Skin epidermis (tissue), 12 donors: ENCODE measurements around the gene KANSL1L.
"Not testable (repeated sequence)": the region's sequence is repeated elsewhere in the genome, so short reads cannot be mapped to it uniquely, and the experiment has no call there.

Experiments
- H3K27ac ChIP-seq, 21 experiments: fragments of 200-600 bp; sonication (generic) in 11 of 21; one replicate each; pipeline ENCODE4 v1.5.0; 2020; ENCODE audit warnings: mild to moderate bottlenecking in 3 of 21, inconsistent platforms in 2 of 21, moderate library complexity in 2 of 21
- H3K4me3 ChIP-seq, 7 experiments: fragments of 200-600 bp; sonication (generic) in 2 of 7; one replicate each; pipeline ENCODE4 v1.5.0; 2020; ENCODE audit warnings: inconsistent platforms in 2 of 7, mild to moderate bottlenecking in 2 of 7, moderate library complexity in 1 of 7

KANSL1L gene

GRCh38 chr2:210181033-210181605 lies 9.9 kb upstream of the KANSL1L start:
- not testable (repeated sequence) for H3K27ac ChIP-seq

DNA sequence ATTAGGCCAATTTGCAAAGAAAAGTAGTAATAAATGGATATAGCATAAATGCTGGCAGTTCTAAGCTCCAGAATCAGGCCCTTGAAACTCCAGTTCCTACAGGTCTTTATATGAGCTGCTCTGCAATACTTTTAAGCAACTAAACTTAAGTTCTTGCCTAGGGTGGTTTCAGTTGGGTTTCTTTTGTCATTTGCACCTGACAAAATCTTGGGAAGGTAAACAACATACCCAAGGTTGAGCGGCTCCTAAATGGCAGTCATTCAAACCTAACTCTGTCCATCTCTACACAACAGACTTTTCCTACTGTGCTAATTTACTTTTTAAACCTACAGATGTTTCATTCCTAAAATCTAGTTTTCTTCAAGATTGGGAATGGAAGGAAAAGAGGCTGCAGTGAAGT lies 9.3 kb upstream of the KANSL1L start:
- no peak overlapping the region for H3K4me3 ChIP-seq
- no peak overlapping the region for H3K27ac ChIP-seq

More at GRCh38 chr2:210181033-210181605, 9.9 kb upstream of the KANSL1L start:
- H3K4me3 ChIP-seq: not testable (repeated sequence)

GRCh38 chr2:210179351-210179990 lies 8.3 kb upstream of the KANSL1L start:
- Histone ChIP-seq H3K4me3 (no peak overlapping the region), H3K27ac (no peak overlapping the region)

GRCh38 chr2:210177769-210178168 lies 6.6 kb upstream of the KANSL1L start:
- Histone ChIP-seq H3K4me3 (no peak overlapping the region), H3K27ac (no peak overlapping the region)

DNA sequence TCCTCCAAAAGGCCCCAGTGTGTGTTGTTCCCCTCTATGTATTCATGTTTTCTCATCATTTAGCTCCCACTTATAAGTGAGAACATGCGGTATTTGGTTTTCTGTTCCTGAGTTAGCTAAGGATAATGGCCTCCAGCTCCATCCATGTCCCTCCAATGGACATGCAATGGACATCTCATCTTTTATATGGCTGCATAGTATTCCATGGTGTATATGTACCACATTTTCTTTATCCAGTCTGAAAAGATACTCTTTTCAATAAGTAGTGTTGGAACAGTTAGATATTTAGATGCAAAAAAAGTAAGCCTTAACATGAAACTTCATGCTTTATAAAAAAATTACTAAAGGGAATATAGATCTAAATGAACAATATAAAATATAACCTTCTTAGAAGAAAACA lies 5.9 kb upstream of the KANSL1L start:
- not testable (repeated sequence) for H3K4me3 ChIP-seq, H3K27ac ChIP-seq

DNA sequence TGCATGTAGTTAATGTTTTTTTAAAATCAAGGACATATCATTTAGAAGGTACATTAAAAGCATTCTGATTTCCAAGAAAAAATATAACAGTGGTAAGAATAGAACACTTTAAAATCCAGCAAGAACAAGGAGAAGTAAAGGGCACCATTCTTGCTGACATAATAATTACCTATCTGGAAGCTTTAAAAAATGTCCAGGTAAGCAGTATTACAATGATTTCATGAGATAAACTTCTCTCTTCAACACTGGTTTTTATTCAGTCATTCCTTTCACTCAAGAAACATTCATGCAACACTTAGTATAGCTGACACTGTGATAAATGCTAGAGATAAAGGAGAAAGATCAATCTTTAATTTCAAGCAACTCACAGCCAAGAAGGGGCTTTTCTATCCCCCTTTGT lies 2.9 kb upstream of the KANSL1L start:
- Histone ChIP-seq H3K27ac (no peak overlapping the region), H3K4me3 (no peak overlapping the region)

DNA sequence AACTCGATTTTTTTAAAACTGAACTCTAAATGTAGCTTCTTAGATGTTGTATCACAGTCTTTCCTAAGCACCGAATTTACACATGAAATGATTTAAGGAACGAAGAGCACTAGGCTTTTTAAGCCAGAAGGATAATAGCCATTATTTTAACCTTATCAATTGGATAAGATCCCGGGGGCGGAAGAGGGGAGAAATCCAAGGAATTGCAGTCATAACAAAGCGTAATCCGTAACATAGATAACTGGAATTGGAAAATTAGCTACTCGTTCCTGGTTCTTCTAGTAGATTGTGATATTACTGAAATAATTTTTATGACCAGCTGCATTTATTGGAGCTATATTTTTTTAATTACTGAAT lies 988 bp upstream of the KANSL1L start:
- peak overlapping the region in 14 of 21 experiments; percentile 47 to 100 (median 98) for H3K27ac ChIP-seq
- peak overlapping the region; percentile 73 to 99 (median 93) for H3K4me3 ChIP-seq

DNA sequence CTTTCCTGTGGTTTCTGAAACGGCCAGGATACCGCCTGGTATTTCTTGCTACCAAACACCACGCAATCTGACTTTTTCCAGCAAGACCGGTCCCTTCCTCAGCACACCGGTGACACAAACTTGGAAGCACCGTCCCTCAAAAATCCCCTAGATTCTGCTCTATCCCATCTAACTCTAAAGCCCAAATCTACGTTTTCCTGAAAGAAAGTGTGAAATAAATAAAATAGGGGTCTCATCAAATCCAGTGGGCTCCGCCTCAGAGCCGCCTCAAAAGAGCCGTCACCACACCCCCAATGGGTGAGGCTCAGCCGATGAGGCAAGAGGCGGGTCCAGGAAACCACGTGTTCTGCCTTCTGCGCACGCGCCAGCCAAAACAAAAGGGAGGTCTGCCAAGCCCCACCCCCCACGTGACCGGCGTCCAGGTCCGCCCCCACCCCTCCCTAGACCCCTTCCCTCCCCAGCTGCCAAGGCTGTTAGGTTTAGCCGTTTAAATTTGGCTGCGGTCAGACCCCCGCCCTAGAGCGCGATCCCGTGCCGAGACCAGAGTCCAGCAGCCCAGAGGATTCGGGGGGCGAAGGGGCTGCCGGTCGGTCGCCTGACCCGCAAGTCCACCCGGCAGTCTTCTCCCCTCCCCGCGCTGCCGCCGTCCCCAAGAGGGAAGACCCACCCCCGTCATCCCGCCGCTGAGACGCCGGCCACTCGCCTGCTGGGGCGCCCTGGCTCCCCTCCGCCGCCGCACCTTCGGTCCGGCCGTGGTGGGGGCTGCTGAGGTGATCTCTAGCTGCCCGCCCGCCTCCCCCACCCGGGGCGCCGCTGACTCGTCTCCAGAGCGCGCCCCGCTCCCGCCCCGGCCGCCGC lies 534 bp downstream of the KANSL1L start:
- Histone ChIP-seq H3K27ac (peak overlapping the region; percentile 89 to 100 (median 98)), H3K4me3 (peak overlapping the region; percentile 73 to 99 (median 93))

DNA sequence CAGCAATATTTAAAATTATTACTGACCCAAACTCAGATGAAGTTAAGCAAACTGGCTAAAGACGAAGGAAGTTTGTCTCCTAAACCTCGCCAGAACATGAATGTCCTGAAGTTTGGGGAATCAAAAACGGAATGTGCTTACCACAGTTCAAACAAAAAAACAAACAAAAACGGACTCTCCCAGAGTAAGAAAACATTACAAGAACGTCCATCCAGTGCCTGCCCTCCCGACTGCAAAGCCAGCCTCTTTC lies 1.1 kb downstream of the KANSL1L start:
- peak overlapping the region; percentile 9 to 100 (median 98) for H3K27ac ChIP-seq
- H3K4me3 ChIP-seq: peak overlapping the region; percentile 73 to 99 (median 93)

DNA sequence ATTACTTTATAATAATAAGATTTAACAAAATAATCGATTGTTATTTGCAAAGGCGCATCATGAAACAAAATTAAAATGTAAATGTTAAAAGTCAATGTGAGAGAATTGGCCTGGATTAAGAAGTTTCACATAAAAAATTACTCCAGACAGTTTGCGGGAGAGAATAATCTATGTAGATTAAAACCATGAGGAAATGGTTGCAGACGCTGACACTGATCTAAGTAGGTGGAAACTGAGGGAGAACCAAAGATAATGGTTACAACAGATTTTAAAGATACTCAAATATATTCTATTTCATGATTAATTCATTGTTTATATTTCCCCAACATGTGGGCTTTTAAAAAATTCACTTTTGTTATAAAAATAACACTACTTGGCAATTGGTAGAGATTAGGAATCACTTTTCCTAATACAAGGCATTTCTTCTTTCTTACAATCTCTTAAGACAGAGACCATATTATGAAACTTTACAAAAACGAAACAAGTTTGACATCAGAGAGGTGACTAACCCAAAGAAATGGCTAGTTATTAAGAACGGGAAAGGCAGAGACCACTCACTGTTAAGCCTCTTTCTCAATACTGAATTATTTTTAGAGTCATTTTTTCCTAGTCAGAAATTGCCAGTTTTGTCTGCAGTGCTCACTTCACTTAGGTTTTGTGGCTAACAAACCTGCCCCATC lies 1.6 kb downstream of the KANSL1L start:
- Histone ChIP-seq H3K4me3 (peak overlapping the region; percentile 73 to 99 (median 93)), H3K27ac (peak overlapping the region; percentile 9 to 100 (median 98))

DNA sequence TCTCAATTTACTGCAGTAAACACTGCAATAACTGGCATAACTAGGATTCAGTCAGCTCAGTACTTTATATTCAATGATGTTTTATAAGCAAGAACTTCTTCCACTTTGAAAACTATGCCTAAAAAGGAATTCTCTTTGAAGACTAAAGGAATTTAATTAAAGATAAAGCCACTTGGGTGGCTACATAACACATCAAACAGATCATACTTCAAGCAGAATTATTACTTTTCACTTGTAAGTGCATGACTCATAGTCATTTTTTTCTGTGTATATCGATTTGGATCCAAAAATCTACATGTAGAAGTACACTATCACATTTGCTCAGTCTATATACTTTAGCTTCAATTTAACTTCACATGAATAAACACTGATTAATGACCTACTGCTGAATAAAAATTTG lies 4.0 kb downstream of the KANSL1L start:
- peak overlapping the region in 5 of 21 experiments; percentile 0 to 98 (median 89) for H3K27ac ChIP-seq
- no peak overlapping the region for H3K4me3 ChIP-seq

DNA sequence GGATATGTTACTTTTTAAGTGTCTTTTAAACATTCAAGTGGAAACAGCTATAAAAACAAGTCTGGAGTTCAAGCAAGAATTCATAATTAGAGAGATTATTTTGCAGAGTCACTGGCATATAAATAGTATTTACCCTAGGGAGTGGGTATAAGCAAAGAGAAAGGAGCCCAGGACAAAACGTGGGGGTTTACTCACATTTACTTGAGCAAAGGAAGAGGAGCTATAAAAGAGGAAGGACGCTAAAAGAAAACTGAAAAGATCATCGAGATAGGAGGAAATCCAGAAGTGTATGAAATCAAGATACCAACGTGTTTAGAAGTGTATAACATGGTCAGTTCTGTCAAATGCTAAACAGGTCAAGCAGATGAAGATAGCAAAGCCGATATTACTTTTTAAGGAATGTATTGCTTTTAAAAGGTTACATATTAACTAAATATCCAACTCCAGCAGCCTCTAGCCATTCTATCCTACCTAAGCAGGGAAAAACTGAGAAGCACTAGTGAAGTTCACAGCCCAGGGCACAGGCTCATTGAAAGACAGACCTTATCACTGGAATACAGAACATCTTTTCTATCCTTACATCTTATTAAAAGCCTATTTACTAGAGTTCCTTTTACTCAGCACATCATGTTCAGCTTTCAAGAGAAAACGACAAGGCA lies 8.6 kb downstream of the KANSL1L start:
- Histone ChIP-seq H3K4me3 (no peak overlapping the region), H3K27ac (no peak overlapping the region)

DNA sequence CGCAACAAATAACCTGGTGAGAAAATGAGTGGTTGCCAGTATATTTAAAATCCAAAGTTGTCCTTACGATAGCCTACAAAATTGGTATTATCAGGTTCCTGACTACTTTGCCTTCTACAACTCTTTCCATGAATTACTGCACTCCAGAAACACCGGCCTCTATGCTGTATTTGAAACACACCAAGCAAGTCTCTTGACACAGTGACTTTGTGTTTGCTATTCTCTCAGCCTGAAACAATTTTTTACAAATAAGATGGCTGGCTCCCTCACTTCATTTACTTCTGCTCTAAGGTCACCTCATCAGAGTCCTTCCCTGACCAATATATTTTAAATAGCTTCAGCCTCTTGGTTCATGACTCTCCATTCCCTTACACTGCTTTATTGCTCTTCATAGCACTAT lies 12.2 kb downstream of the KANSL1L start:
- no peak overlapping the region for H3K4me3 ChIP-seq
- no peak overlapping the region for H3K27ac ChIP-seq

- Histone ChIP-seq H3K4me3 (no peak overlapping the region), H3K27ac (no peak overlapping the region)
Measured at GRCh38 chr2:210158236-210158635, 13.0 kb downstream of the KANSL1L start.

- Histone ChIP-seq H3K4me3 (no peak overlapping the region), H3K27ac (no peak overlapping the region)
Measured at GRCh38 chr2:210157526-210157925, 13.7 kb downstream of the KANSL1L start.

DNA sequence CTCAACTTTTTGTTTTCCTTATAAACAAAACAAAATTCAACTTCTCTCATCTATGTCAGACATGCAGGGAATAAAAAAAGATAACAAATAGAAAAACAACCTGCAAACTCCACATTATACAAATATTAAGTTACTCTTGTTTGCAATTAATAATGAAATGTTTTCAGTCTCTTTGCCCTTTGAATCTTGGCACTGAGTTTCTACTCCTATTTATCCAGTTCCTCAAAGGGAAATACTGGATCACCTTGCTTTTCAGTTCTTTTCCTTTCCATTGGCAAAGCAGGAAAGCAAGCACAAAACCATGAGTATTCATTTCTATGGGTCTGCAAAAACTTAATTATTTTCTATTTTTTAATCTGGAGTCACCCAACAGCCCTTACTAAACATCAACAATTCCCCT lies 23.6 kb downstream of the KANSL1L start:
- no peak overlapping the region for H3K27ac ChIP-seq
- H3K4me3 ChIP-seq: no peak overlapping the region

DNA sequence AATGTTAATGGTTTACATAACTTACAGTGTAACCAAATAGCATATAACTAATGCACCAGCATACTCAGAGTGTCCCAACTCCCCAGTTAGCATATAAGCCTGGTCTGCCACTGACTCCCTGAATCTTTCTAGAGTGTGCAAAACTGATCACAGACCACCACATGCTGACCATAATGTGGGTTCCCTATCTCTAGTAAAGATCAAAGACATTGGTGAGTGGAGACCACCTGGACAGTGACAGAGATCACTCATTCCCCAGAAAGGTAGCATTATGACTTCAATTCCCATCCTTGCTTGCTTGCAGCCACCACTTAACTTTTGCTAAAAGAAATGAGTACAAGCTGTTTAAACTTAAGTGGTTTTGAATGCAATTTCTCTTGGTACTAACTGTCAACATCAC lies 39.0 kb downstream of the KANSL1L start:
- Histone ChIP-seq H3K27ac (no peak overlapping the region), H3K4me3 (no peak overlapping the region)

DNA sequence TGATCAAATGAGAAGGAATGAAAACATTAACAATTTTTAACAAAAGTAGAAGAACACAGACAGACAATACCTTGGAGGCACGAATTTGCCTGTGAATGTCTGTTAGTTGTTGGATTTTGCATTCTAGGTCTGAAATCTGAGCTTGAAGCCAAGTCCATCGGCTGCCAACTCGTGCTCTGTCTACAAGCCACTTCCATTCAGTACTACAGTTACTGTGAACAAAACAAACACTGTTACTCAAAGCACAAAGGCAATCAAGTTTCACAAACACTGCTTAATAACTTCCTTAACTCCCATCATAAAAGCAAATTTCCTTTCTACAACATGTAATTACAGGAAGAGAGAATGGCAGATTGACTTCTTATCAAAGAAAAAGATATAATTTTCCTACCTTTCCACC lies 42.2 kb downstream of the KANSL1L start:
- Histone ChIP-seq H3K27ac (no peak overlapping the region), H3K4me3 (no peak overlapping the region)

DNA sequence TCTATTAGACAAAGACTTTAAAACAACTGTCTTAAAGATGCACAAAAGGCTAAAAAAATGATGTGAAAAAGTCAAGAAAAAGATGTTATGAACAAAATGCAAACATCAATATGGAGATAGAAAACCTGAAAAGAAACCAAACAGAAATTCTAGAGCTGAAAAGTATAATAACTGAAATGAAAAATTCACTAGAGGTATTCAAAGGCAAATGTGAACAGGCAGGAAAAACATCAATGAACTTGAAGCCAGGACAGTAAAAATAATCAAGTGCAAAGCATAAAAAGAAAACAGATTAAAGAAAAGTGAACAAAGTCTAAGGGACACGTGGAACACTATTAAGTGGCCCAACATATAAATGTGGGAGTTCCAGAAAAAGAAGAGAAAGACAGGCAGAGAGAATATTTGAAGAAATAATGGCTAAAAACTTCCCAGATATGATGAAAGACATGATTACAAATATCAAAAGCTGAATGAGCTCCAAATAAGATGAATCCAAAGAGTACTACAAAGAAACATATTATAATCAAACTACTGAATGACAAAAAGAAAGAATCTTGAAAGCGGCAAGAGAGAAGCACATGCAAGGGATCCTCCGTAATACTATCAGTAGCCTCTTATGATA lies 57.5 kb downstream of the KANSL1L start:
- H3K27ac ChIP-seq: no peak overlapping the region

GRCh38 chr2:210112871-210113270 lies 58.3 kb downstream of the KANSL1L start:
- H3K4me3 ChIP-seq: no peak overlapping the region
- H3K27ac ChIP-seq: no peak overlapping the region

More for the DNA sequence above, 57.5 kb downstream of the KANSL1L start:
- no peak overlapping the region for H3K4me3 ChIP-seq
